WTC11 (cell line): ENCODE measurements around the gene ABCC9. TPM values are rescaled to one million over a fixed set of nuclear protein-coding genes. Genes with fewer than 3 reads are reported as not detected.

Source experiments
- ATAC-seq: fragments of 200-7000 bp; cut with Tn5 transposase; 2 replicates; pipeline ENCODE4 v1.10.0; 2021; ENCODE audit warnings: mild to moderate bottlenecking, moderate library complexity
- CTCF ChIA-PET: fragments of 300-600 bp; sonication (Branson Sonifier 250); formaldehyde crosslinking; loops from one replicate; lab custom pipeline; 2021; ENCODE audit warnings: antibody characterized with exemption; lab: Charles Lee
- POLR2A ChIA-PET: fragments of 350-600 bp; sonication (Branson Sonifier 250); formaldehyde crosslinking; loops from one replicate; lab custom pipeline; 2021; ENCODE audit warnings: antibody characterized with exemption; lab: Charles Lee
- DNase-seq: peaks from one replicate; pipeline ENCODE4 v3.0.0; 2021; ENCODE audit warnings: low spot score
- H3K27ac Mint-ChIP-seq: 2 replicates; pipeline ENCODE4 v1.8.0; 2021; ENCODE audit warnings: mixed read lengths
- H3K27me3 Mint-ChIP-seq: 2 replicates; pipeline ENCODE4 v1.8.0; 2021; ENCODE audit warnings: low read depth, mild to moderate bottlenecking, moderate library complexity, mixed read lengths
- H3K36me3 Mint-ChIP-seq: 2 replicates; pipeline ENCODE4 v1.8.0; 2021; ENCODE audit warnings: mixed read lengths
- H3K4me1 Mint-ChIP-seq: 2 replicates; pipeline ENCODE4 v1.8.0; 2022; ENCODE audit warnings: mixed read lengths
- H3K4me3 Mint-ChIP-seq: 2 replicates; pipeline ENCODE4 v1.8.0; 2021; ENCODE audit warnings: mild to moderate bottlenecking, moderate library complexity, mixed read lengths
- H3K9me3 Mint-ChIP-seq: 2 replicates; pipeline ENCODE4 v1.8.0; 2021; ENCODE audit warnings: mixed read lengths
- ATF1 ChIP-seq: sonication (generic); formaldehyde crosslinking; IDR thresholded peaks from 2 replicates; pipeline ENCODE4 v1.8.1; 2023; ENCODE audit warnings: mild to moderate bottlenecking, moderate library complexity, missing genetic modification reagents
- E2F1 ChIP-seq: sonication (generic); formaldehyde crosslinking; IDR thresholded peaks from 2 replicates; pipeline ENCODE4 v1.8.0; 2022; ENCODE audit warnings: mild to moderate bottlenecking, missing genetic modification reagents
- ETV6 ChIP-seq: sonication (generic); formaldehyde crosslinking; IDR thresholded peaks from 2 replicates; pipeline ENCODE4 v1.8.1; 2022; ENCODE audit warnings: mild to moderate bottlenecking, missing genetic modification reagents
- FOXP1 ChIP-seq: sonication (generic); formaldehyde crosslinking; IDR thresholded peaks from 2 replicates; pipeline ENCODE4 v1.8.0; 2022; ENCODE audit warnings: missing genetic modification reagents, mild to moderate bottlenecking, moderate library complexity, borderline replicate concordance
- IRF2 ChIP-seq: sonication (generic); formaldehyde crosslinking; IDR thresholded peaks from 2 replicates; pipeline ENCODE4 v1.8.0; 2022; ENCODE audit warnings: low read depth, missing genetic modification reagents, borderline replicate concordance
- NFATC4 ChIP-seq: fragments of 250-450 bp; sonication (Bioruptor Pico); IDR thresholded peaks from 2 replicates; pipeline ENCODE4 v1.9.0; 2021; ENCODE audit warnings: mild to moderate bottlenecking
- NFYB ChIP-seq: sonication (generic); formaldehyde crosslinking; conservative IDR thresholded peaks from 2 replicates; pipeline ENCODE4 v1.8.0; 2022; ENCODE audit warnings: low read depth, missing genetic modification reagents
- NR3C1 ChIP-seq: sonication (generic); formaldehyde crosslinking; conservative IDR thresholded peaks from 2 replicates; pipeline ENCODE4 v1.8.1; 2023; ENCODE audit warnings: low read depth, mild to moderate bottlenecking, missing genetic modification reagents
- SMAD3 ChIP-seq: sonication (generic); formaldehyde crosslinking; IDR thresholded peaks from 2 replicates; pipeline ENCODE4 v1.8.0; 2022; ENCODE audit warnings: missing genetic modification reagents, mild to moderate bottlenecking, borderline replicate concordance
- SMAD4 ChIP-seq: sonication (generic); formaldehyde crosslinking; IDR thresholded peaks from 2 replicates; pipeline ENCODE4 v1.8.0; 2022; ENCODE audit warnings: mild to moderate bottlenecking, missing genetic modification reagents
- ZBTB43 ChIP-seq: sonication (generic); formaldehyde crosslinking; IDR thresholded peaks from 2 replicates; pipeline ENCODE4 v1.8.1; 2023; ENCODE audit warnings: mild to moderate bottlenecking, missing genetic modification reagents
- ZNF138 ChIP-seq: sonication (generic); formaldehyde crosslinking; conservative IDR thresholded peaks from 2 replicates; pipeline ENCODE4 v1.8.1; 2022; ENCODE audit warnings: mild to moderate bottlenecking, moderate library complexity, missing genetic modification reagents
- ZNF219 ChIP-seq: sonication (generic); formaldehyde crosslinking; IDR thresholded peaks from 2 replicates; pipeline ENCODE4 v1.8.0; 2023; ENCODE audit warnings: missing genetic modification reagents, mild to moderate bottlenecking, borderline replicate concordance
- ZNF232 ChIP-seq: sonication (generic); formaldehyde crosslinking; IDR thresholded peaks from 2 replicates; pipeline ENCODE4 v1.8.0; 2022; ENCODE audit warnings: mild to moderate bottlenecking, missing genetic modification reagents
- ZNF281 ChIP-seq: sonication (generic); formaldehyde crosslinking; IDR thresholded peaks from 2 replicates; pipeline ENCODE4 v1.8.0; 2023; ENCODE audit warnings: mild to moderate bottlenecking, missing genetic modification reagents
- ZNF396 ChIP-seq: fragments of 250-450 bp; sonication (Bioruptor Pico); IDR thresholded peaks from 2 replicates; pipeline ENCODE4 v1.8.0; 2021; ENCODE audit warnings: mild to moderate bottlenecking, moderate library complexity, borderline replicate concordance
- ZNF416 ChIP-seq: fragments of 250-450 bp; sonication (Bioruptor Pico); IDR thresholded peaks from 2 replicates; pipeline ENCODE4 v1.9.0; 2021; ENCODE audit warnings: mild to moderate bottlenecking, inconsistent platforms
- ZNF425 ChIP-seq: fragments of 250-450 bp; sonication (Bioruptor Pico); conservative IDR thresholded peaks from 2 replicates; pipeline ENCODE4 v1.9.0; 2021; ENCODE audit warnings: mild to moderate bottlenecking
- ZNF512 ChIP-seq: sonication (generic); formaldehyde crosslinking; IDR thresholded peaks from 2 replicates; pipeline ENCODE4 v1.8.1; 2022; ENCODE audit warnings: missing genetic modification reagents, borderline replicate concordance
- ZSCAN18 ChIP-seq: fragments of 250-450 bp; sonication (Bioruptor Pico); IDR thresholded peaks from 2 replicates; pipeline ENCODE4 v2.1.2; 2022; ENCODE audit warnings: mild to moderate bottlenecking, moderate library complexity
- total RNA-seq: library from RNA; stranded (reverse); gene quantifications from 3 replicates; pipeline ENCODE4 v1.2.3, GENCODE V29; 2021
- TF ChIP-seq, protein P1 (sequence below): fragments of 250-450 bp; sonication (Bioruptor Pico); IDR thresholded peaks from 2 replicates; pipeline ENCODE4 v1.9.0; 2021; ENCODE audit warnings: mild to moderate bottlenecking

The ABCC9 gene
- total RNA-seq, 1 experiment from 2014 or later: 0.04 TPM

GRCh38 chr12:21773263-21773741, 167.9 kb downstream of the ABCC9 start:
- Mint-ChIP-seq H3K27me3 (peaks cover 33% of the 10 kb centered on the region), H3K36me3 (no peaks in the 10 kb centered on the region)
- no peak for TF ChIP-seq ZNF138 (CRISPR knock-in tag)
- no peak for TF ChIP-seq ZBTB43 (CRISPR knock-in tag)
- TF ChIP-seq NFYB: no peak
- no peak for TF ChIP-seq ZNF219
- no peak for TF ChIP-seq ZNF512
- no peak for TF ChIP-seq ETV6
- TF ChIP-seq ZNF232: no peak
- TF ChIP-seq IRF2: no peak
- TF ChIP-seq ZNF396 (CRISPR knock-in tag): 0 out of 2 replicates have a peak, but pooled peaks have one; percentile 29
- no peak for TF ChIP-seq SMAD3 (CRISPR knock-in tag)
- no peak for TF ChIP-seq ATF1 (CRISPR knock-in tag)
- peak; percentile 92 for TF ChIP-seq ZSCAN18 (CRISPR knock-in tag)
- TF ChIP-seq E2F1 (CRISPR knock-in tag): no peak
- no peak for TF ChIP-seq FOXP1 (CRISPR knock-in tag)
- TF ChIP-seq ZNF425 (CRISPR knock-in tag): no peak
- TF ChIP-seq SMAD4 (CRISPR knock-in tag): no peak
- TF ChIP-seq ZNF416 (CRISPR knock-in tag): 0 out of 2 replicates have a peak, but pooled peaks have one; percentile 38
- no peak for TF ChIP-seq ZNF281
- no peak for TF ChIP-seq NFATC4 (CRISPR knock-in tag)
- TF ChIP-seq NR3C1: no peak
- TF ChIP-seq, protein P1, sequence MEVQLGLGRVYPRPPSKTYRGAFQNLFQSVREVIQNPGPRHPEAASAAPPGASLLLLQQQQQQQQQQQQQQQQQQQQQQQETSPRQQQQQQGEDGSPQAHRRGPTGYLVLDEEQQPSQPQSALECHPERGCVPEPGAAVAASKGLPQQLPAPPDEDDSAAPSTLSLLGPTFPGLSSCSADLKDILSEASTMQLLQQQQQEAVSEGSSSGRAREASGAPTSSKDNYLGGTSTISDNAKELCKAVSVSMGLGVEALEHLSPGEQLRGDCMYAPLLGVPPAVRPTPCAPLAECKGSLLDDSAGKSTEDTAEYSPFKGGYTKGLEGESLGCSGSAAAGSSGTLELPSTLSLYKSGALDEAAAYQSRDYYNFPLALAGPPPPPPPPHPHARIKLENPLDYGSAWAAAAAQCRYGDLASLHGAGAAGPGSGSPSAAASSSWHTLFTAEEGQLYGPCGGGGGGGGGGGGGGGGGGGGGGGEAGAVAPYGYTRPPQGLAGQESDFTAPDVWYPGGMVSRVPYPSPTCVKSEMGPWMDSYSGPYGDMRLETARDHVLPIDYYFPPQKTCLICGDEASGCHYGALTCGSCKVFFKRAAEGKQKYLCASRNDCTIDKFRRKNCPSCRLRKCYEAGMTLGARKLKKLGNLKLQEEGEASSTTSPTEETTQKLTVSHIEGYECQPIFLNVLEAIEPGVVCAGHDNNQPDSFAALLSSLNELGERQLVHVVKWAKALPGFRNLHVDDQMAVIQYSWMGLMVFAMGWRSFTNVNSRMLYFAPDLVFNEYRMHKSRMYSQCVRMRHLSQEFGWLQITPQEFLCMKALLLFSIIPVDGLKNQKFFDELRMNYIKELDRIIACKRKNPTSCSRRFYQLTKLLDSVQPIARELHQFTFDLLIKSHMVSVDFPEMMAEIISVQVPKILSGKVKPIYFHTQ (CRISPR knock-in tag): no peak

More at GRCh38 chr12:21773263-21773741, 167.9 kb downstream of the ABCC9 start:
- peak overlapping the region; percentile 63 for H3K4me3 Mint-ChIP-seq
- DNase-seq (peak; percentile 77), ATAC-seq (peak; percentile 87)
- H3K27ac Mint-ChIP-seq: no peak overlapping the region
- no peaks in the 10 kb centered on the region for H3K9me3 Mint-ChIP-seq
- peaks cover 12% of the 10 kb centered on the region; the same call in 1 of the 2 replicates for H3K4me1 Mint-ChIP-seq
- POLR2A ChIA-PET: no interaction called here
- CTCF ChIA-PET: interaction anchor here (0.6 to 2.1 kb wide), 4 partner anchors 76 to 219 kb away, joined by 3 to 7 read pairs (median 4); no protein-coding TSS in a partner anchor
